Measurements from ENCODE around the gene CAV3. TPM values are rescaled to one million over a fixed set of nuclear protein-coding genes. Genes with fewer than 3 reads are reported as not detected.

CAV3 gene
- total and polyA plus RNA-seq, 10 of the 15 experiments (the other 5 are each of a cell fraction or from before 2014, with no cell fraction given): not detected

GRCh38 chr3:8768364-8769087 is 34.9 kb downstream of the CAV3 start:
- H3K4me3 ChIP-seq: peak overlapping the region; percentile 72
- H3K27ac ChIP-seq (ENCODE audit: control insufficient read depth, insufficient read depth): peak overlapping the region; percentile 18; the same call in 1 of the 2 replicates
- peak overlapping the region; percentile 83 for H2AFZ ChIP-seq (ENCODE audit: control insufficient read depth, low read depth, low read length)
- no peaks in the 10 kb centered on the region for H3K27me3 ChIP-seq (replicated peaks in 1 of 2; ENCODE audit: control insufficient read depth in 2 of 2, insufficient read depth in 2 of 2, low read length in 1 of 2)
- H3K4me2 ChIP-seq (ENCODE audit: control insufficient read depth, insufficient read depth): peak overlapping the region; percentile 95
- intact Hi-C loops (cut with micrococcal nuclease; ENCODE audit: unreplicated experiment) (loop anchor here (1.0 to 5.0 kb wide), 3 partner anchors 86 to 189 kb away; no protein-coding TSS in a partner anchor), in situ Hi-C loops (cut with MboI) (no loop called here)
- ATAC-seq (peak; percentile 62), FAIRE-seq (no peak), DNase-seq (ENCODE audit: low read depth, low spot score) (no peak)
- ChIA-PET CTCF (interaction anchor here (0.6 to 3.2 kb wide), 32 partner anchors 8 to 481 kb away, joined by 3 to 38 read pairs (median 4); partner anchors contain the start of genes RAD18, SRGAP3 and SSUH2), RAD21 (ENCODE audit: unreplicated experiment) (interaction anchor here (1.5 to 2.4 kb wide), 2 partner anchors 105 to 186 kb away, joined by 5 to 10 read pairs; no protein-coding TSS in a partner anchor), SMC1A (ENCODE audit: uncharacterized antibody, unreplicated experiment) (interaction anchor here (0.7 to 2.8 kb wide), 7 partner anchors 14 to 263 kb away, joined by 3 to 8 read pairs (median 4); no protein-coding TSS in a partner anchor), POLR2A (interaction anchor here (0.6 kb wide), 1 partner anchor 103 kb away, joined by 3 read pairs; no protein-coding TSS in a partner anchor)
- no peaks in the 10 kb centered on the region for H4K20me1 ChIP-seq (ENCODE audit: control insufficient read depth, insufficient read depth)
- WGBS (ENCODE audit: insufficient coverage, insufficient replicate concordance, low lambda C conversion rate, missing lambda C conversion rate): 1% methylated on average over 34 of the region's 36 CpGs
- H3K9me3 ChIP-seq (replicated peaks; ENCODE audit: control insufficient read depth, insufficient read depth, low read length): no peaks in the 10 kb centered on the region
- peaks cover 14% of the 10 kb centered on the region; the same call in 1 of the 2 replicates for H3K4me1 ChIP-seq (ENCODE audit: control insufficient read depth, insufficient read depth, low read length)
- TSS peak; percentile 62 for BruUV-seq (replicated peaks)
- H3K36me3 ChIP-seq (ENCODE audit: control insufficient read depth in 2 of 2, insufficient read depth in 2 of 2, low read length in 1 of 2): no peaks in the 10 kb centered on the region
- peak overlapping the region; percentile 53 for H3K9ac ChIP-seq (ENCODE audit: control insufficient read depth, insufficient read depth, low read length)
- peaks cover 4% of the 10 kb centered on the region for H3K79me2 ChIP-seq (ENCODE audit: control insufficient read depth, insufficient read depth, low read length)
- TF ChIP-seq BMI1 (IDR thresholded peaks at IDR 0.05; ENCODE audit: borderline replicate concordance) (no peak), RELA (IDR thresholded peaks at IDR 0.05; ENCODE audit: borderline replicate concordance, partially characterized antibody) (peak; percentile 76), NR2C1 (IDR thresholded peaks at IDR 0.05) (no peak), TAF1 (IDR thresholded peaks at IDR 0.05; ENCODE audit: borderline replicate concordance, low read depth, low read length) (no peak), BRCA1 (IDR thresholded peaks at IDR 0.05; ENCODE audit: low read depth, low read length) (no peak), IKZF2 (IDR thresholded peaks at IDR 0.05) (peak; percentile 47 to 58; a peak in 3 of 4 replicates), SRF (IDR thresholded peaks at IDR 0.05; ENCODE audit: low read depth in 2 of 2, low read length in 2 of 2) (no peak), EP300 (IDR thresholded peaks at IDR 0.05; ENCODE audit: borderline replicate concordance in 1 of 2, control insufficient read depth in 1 of 2, low read depth in 2 of 2, low read length in 2 of 2) (0 out of 4 replicates have a peak, but pooled peaks of 1 of the 2 experiments have one; percentile 26), E2F4 (IDR thresholded peaks at IDR 0.05; ENCODE audit: low read depth, low read length) (no peak), MEF2B (IDR thresholded peaks at IDR 0.05; ENCODE audit: partially characterized antibody, poor library complexity, severe bottlenecking) (peak; percentile 66), TCF12 (IDR thresholded peaks at IDR 0.05; ENCODE audit: low read depth, low read length) (peak; percentile 49; the same call in 1 of the 2 replicates), JUND (IDR thresholded peaks at IDR 0.05; ENCODE audit: low read depth, low read length) (no peak), CBX3 (IDR thresholded peaks at IDR 0.05; ENCODE audit: borderline replicate concordance, low read depth) (no peak), IRF4 (IDR thresholded peaks at IDR 0.05; ENCODE audit: low read depth, low read length) (no peak), SMAD1 (IDR thresholded peaks at IDR 0.05; ENCODE audit: low read depth, partially characterized antibody) (no peak), MEF2A (IDR thresholded peaks at IDR 0.05; ENCODE audit: insufficient read depth, low read depth, low read length) (peak; percentile 48; the same call in 1 of the 2 replicates), NBN (IDR thresholded peaks at IDR 0.05) (no peak), ZNF24 (IDR thresholded peaks at IDR 0.05) (no peak)
- TF ChIP-seq, protein P1, sequence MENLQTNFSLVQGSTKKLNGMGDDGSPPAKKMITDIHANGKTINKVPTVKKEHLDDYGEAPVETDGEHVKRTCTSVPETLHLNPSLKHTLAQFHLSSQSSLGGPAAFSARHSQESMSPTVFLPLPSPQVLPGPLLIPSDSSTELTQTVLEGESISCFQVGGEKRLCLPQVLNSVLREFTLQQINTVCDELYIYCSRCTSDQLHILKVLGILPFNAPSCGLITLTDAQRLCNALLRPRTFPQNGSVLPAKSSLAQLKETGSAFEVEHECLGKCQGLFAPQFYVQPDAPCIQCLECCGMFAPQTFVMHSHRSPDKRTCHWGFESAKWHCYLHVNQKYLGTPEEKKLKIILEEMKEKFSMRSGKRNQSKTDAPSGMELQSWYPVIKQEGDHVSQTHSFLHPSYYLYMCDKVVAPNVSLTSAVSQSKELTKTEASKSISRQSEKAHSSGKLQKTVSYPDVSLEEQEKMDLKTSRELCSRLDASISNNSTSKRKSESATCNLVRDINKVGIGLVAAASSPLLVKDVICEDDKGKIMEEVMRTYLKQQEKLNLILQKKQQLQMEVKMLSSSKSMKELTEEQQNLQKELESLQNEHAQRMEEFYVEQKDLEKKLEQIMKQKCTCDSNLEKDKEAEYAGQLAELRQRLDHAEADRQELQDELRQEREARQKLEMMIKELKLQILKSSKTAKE (IDR thresholded peaks at IDR 0.05; ENCODE audit: low read depth, poor library complexity, severe bottlenecking): no peak
- TF ChIP-seq, protein P2, sequence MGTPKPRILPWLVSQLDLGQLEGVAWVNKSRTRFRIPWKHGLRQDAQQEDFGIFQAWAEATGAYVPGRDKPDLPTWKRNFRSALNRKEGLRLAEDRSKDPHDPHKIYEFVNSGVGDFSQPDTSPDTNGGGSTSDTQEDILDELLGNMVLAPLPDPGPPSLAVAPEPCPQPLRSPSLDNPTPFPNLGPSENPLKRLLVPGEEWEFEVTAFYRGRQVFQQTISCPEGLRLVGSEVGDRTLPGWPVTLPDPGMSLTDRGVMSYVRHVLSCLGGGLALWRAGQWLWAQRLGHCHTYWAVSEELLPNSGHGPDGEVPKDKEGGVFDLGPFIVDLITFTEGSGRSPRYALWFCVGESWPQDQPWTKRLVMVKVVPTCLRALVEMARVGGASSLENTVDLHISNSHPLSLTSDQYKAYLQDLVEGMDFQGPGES (IDR thresholded peaks at IDR 0.05): no peak
